HG03108 (cell line): ENCODE results near the gene CFAP69.
A peak's percentile ranks its signal among the peaks of the same experiment; 100 is the strongest.

Source experiments
- ATAC-seq: cut with Tn5 transposase; IDR thresholded peaks from one replicate; pipeline ENCODE4 v1.9.1; 2021; ENCODE audit warnings: moderate library complexity; ENCODE audit not compliant: unreplicated experiment

The CFAP69 gene

GRCh38 chr7:90244909-90245851 lies at the start of gene CFAP69:
TSS of gene CFAP69 (plus strand) at chr7:90245174. CDS start at chr7:90245425, 251 bp downstream.
- peak; percentile 83 for ATAC-seq

- ATAC-seq, result no peak
Measured at GRCh38 chr7:90201500-90202195, 43.3 kb upstream of the CFAP69 start.

GRCh38 chr7:90207956-90208355 lies 37.0 kb upstream of the CFAP69 start:
- no peak for ATAC-seq

GRCh38 chr7:90209776-90210175 lies 35.2 kb upstream of the CFAP69 start:
- no peak for ATAC-seq

GRCh38 chr7:90210475-90210874 lies 34.5 kb upstream of the CFAP69 start:
- ATAC-seq, result no peak

- no peak for ATAC-seq
Measured at GRCh38 chr7:90210981-90211380, 34.0 kb upstream of the CFAP69 start.

GRCh38 chr7:90211391-90212148 lies 33.4 kb upstream of the CFAP69 start, which contains the start of gene STEAP2:
TSS of gene STEAP2 (plus strand) at chr7:90211740. CDS start at chr7:90225083, 13,343 bp downstream.
- ATAC-seq, result peak; percentile 80

- ATAC-seq, result no peak
Measured at GRCh38 chr7:90212149-90212495, 32.9 kb upstream of the CFAP69 start.

GRCh38 chr7:90213521-90213920 lies 31.5 kb upstream of the CFAP69 start:
- no peak for ATAC-seq

- no peak for ATAC-seq
Measured at GRCh38 chr7:90216080-90216674, 28.8 kb upstream of the CFAP69 start.

- ATAC-seq, result no peak
Measured at GRCh38 chr7:90216771-90217170, 28.2 kb upstream of the CFAP69 start.

- no peak for ATAC-seq
Measured at GRCh38 chr7:90222390-90222789, 22.6 kb upstream of the CFAP69 start.

- no peak for ATAC-seq
Measured at GRCh38 chr7:90222811-90223725, 21.9 kb upstream of the CFAP69 start.

- ATAC-seq, result no peak
Measured at GRCh38 chr7:90224195-90224594, 20.8 kb upstream of the CFAP69 start.

- ATAC-seq, result no peak
Measured at GRCh38 chr7:90225181-90225580, 19.8 kb upstream of the CFAP69 start.

- no peak for ATAC-seq
Measured at GRCh38 chr7:90225601-90226000, 19.4 kb upstream of the CFAP69 start.

GRCh38 chr7:90227259-90227658 lies 17.7 kb upstream of the CFAP69 start:
- no peak for ATAC-seq

GRCh38 chr7:90229682-90230081 lies 15.3 kb upstream of the CFAP69 start:
- ATAC-seq, result no peak

- ATAC-seq, result no peak
Measured at GRCh38 chr7:90230834-90231233, 14.1 kb upstream of the CFAP69 start.

- no peak for ATAC-seq
Measured at GRCh38 chr7:90231304-90231703, 13.7 kb upstream of the CFAP69 start.
